GM23338 (cell line): ENCODE measurements around the gene ZNF326. TPM values are rescaled to one million over a fixed set of nuclear protein-coding genes. Genes with fewer than 3 reads are reported as not detected.

Source experiments
- ATAC-seq: fragments of 200-7000 bp; cut with Tn5 transposase; 3 replicates; pipeline ENCODE4 v1.9.1; 2020
- DNase-seq: peaks from one replicate; pipeline ENCODE4 v3.0.0-alpha.2; 2015; ENCODE audit warnings: low spot score
- H2AFZ ChIP-seq: fragments of 200-600 bp; sonication (generic); 2 replicates; pipeline ENCODE4 v1.8.0; 2016; ENCODE audit warnings: antibody characterized with exemption, mild to moderate bottlenecking, moderate library complexity
- H3F3A ChIP-seq: fragments of 200-600 bp; sonication (generic); replicated peaks from 2 replicates; pipeline ENCODE4 v1.8.0; 2017; ENCODE audit warnings: antibody characterized with exemption, mixed run types, low read depth
- H3K27ac ChIP-seq: fragments of 200-600 bp; sonication (generic); 2 replicates; pipeline ENCODE4 v1.6.1; 2016; ENCODE audit warnings: low read depth
- H3K27me3 ChIP-seq: fragments of 200-600 bp; sonication (generic); 2 replicates; pipeline ENCODE4 v1.8.0; 2016; ENCODE audit warnings: mild to moderate bottlenecking, mixed run types, moderate library complexity; ENCODE audit not compliant: insufficient read depth
- H3K36me3 ChIP-seq: fragments of 200-600 bp; sonication (generic); 2 replicates; pipeline ENCODE4 v1.8.0; 2016; ENCODE audit warnings: mild to moderate bottlenecking; ENCODE audit not compliant: insufficient read depth
- H3K4me1 ChIP-seq: fragments of 200-600 bp; sonication (generic); 2 replicates; pipeline ENCODE4 v1.8.0; 2016; ENCODE audit warnings: mild to moderate bottlenecking, moderate library complexity; ENCODE audit not compliant: insufficient read depth
- H3K4me2 ChIP-seq: fragments of 200-600 bp; sonication (generic); 2 replicates; pipeline ENCODE4 v1.7.1; 2017; ENCODE audit warnings: mixed run types
- H3K4me3 ChIP-seq: fragments of 200-600 bp; sonication (generic); 2 replicates; pipeline ENCODE4 v1.6.1; 2016; ENCODE audit warnings: mixed run types
- H3K79me2 ChIP-seq: fragments of 200-600 bp; sonication (generic); replicated peaks from 2 replicates; pipeline ENCODE4 v1.8.0; 2017; ENCODE audit warnings: mild to moderate bottlenecking; ENCODE audit not compliant: insufficient read depth
- H3K9me2 ChIP-seq: fragments of 200-600 bp; sonication (generic); 2 replicates; pipeline ENCODE4 v1.8.0; 2017; ENCODE audit not compliant: insufficient read depth
- H4K20me1 ChIP-seq: fragments of 200-600 bp; sonication (generic); replicated peaks from 2 replicates; pipeline ENCODE4 v1.8.0; 2017; ENCODE audit warnings: mild to moderate bottlenecking; ENCODE audit not compliant: insufficient read depth
- H3K27ac Mint-ChIP-seq: 2 replicates; pipeline ENCODE4 v1.8.0; 2020; ENCODE audit warnings: inconsistent platforms, mild to moderate bottlenecking, moderate library complexity, mixed read lengths
- H3K27me3 Mint-ChIP-seq: 3 replicates; pipeline ENCODE4 v1.8.0; 2022; ENCODE audit warnings: low read depth, mild to moderate bottlenecking, moderate library complexity, mixed read lengths, inconsistent platforms; ENCODE audit not compliant: insufficient read depth, poor library complexity
- H3K36me3 Mint-ChIP-seq: 3 replicates; pipeline ENCODE4 v1.8.0; 2021; ENCODE audit warnings: low read depth, mild to moderate bottlenecking, inconsistent platforms, moderate library complexity, mixed read lengths
- H3K4me1 Mint-ChIP-seq: 3 replicates; pipeline ENCODE4 v1.8.0; 2020; ENCODE audit warnings: mild to moderate bottlenecking, inconsistent platforms, mixed read lengths
- H3K4me3 Mint-ChIP-seq: 3 replicates; pipeline ENCODE4 v1.8.0; 2021; ENCODE audit warnings: moderate library complexity, mild to moderate bottlenecking, inconsistent platforms, mixed read lengths
- H3K9me3 Mint-ChIP-seq: 3 replicates; pipeline ENCODE4 v1.8.0; 2020; ENCODE audit warnings: moderate library complexity, mild to moderate bottlenecking, inconsistent platforms, mixed read lengths
- CREB1 ChIP-seq: fragments of 250-450 bp; sonication (Bioruptor Pico); IDR thresholded peaks from 2 replicates; pipeline ENCODE4 v1.5.0; 2020; ENCODE audit warnings: low read depth, mild to moderate bottlenecking, moderate library complexity
- ETS1 ChIP-seq: IDR thresholded peaks from 2 replicates; pipeline ENCODE4 v1.6.1; 2016; ENCODE audit warnings: antibody characterized with exemption
- EZH2 ChIP-seq: fragments of 200-600 bp; sonication (generic); IDR thresholded peaks from one replicate; pipeline ENCODE4 v1.8.0; 2017; ENCODE audit warnings: antibody characterized with exemption, mild to moderate bottlenecking, low read depth; ENCODE audit not compliant: unreplicated experiment
- NANOG ChIP-seq: IDR thresholded peaks from 2 replicates; pipeline ENCODE4 v1.6.1; 2016; ENCODE audit warnings: antibody characterized with exemption, borderline replicate concordance
- POLR2AphosphoS5 ChIP-seq: IDR thresholded peaks from 2 replicates; pipeline ENCODE4 v1.6.1; 2016; ENCODE audit warnings: antibody characterized with exemption, low read depth
- REST ChIP-seq: IDR thresholded peaks from one replicate; pipeline ENCODE4 v1.6.1; 2018; ENCODE audit warnings: antibody characterized with exemption; ENCODE audit not compliant: unreplicated experiment
- STAT1 ChIP-seq: IDR thresholded peaks from one replicate; pipeline ENCODE4 v1.6.1; 2016; ENCODE audit warnings: antibody characterized with exemption; ENCODE audit not compliant: unreplicated experiment
- ZNF114 ChIP-seq: fragments of 250-450 bp; sonication (Bioruptor Pico); IDR thresholded peaks from 2 replicates; pipeline ENCODE4 v1.5.0; 2020; ENCODE audit warnings: mild to moderate bottlenecking, moderate library complexity
- ZNF331 ChIP-seq: fragments of 250-450 bp; sonication (Bioruptor Pico); IDR thresholded peaks from 2 replicates; pipeline ENCODE4 v1.5.0; 2020; ENCODE audit warnings: low read depth, mild to moderate bottlenecking, moderate library complexity
- ZNF462 ChIP-seq: fragments of 250-450 bp; sonication (Bioruptor Pico); IDR thresholded peaks from 2 replicates; pipeline ENCODE4 v1.5.0; 2020; ENCODE audit warnings: mild to moderate bottlenecking, moderate library complexity
- polyA plus RNA-seq: library from polyadenylated mRNA; unstranded; fragments of >200 nt; fragmentation: Nextera tagmentation; extraction: Ambion mirVana; gene quantifications from 2 replicates; pipeline ENCODE4 v1.2.1, GENCODE V29; 2016
- total RNA-seq: library from RNA; depleted of rRNA; stranded (reverse); fragments of >200 nt; shearing (Covaris generic); gene quantifications from 2 replicates; pipeline ENCODE4 v1.2.3, GENCODE V29; 2014

The ZNF326 gene
- total and polyA plus RNA-seq, 2 experiments from 2014 or later = 28.6 to 35.1 TPM

GRCh38 chr1:89951766-89952604, 42.9 kb upstream of the ZNF326 start:
- peak overlapping the region; percentile 29; the same call in 1 of the 2 replicates for H3K27ac ChIP-seq
- no peaks in the 10 kb centered on the region for H3K27me3 ChIP-seq
- no peak for ATAC-seq
- peaks cover 6% of the 10 kb centered on the region for H3K27me3 Mint-ChIP-seq
- H3K4me3 ChIP-seq = no peak overlapping the region
- no peaks in the 10 kb centered on the region for H3K79me2 ChIP-seq
- peak; percentile 51 for DNase-seq
- H3K4me1 Mint-ChIP-seq = peaks cover 45% of the 10 kb centered on the region
- no peaks in the 10 kb centered on the region for H4K20me1 ChIP-seq
- H3K27ac Mint-ChIP-seq = no peak overlapping the region
- H3K4me2 ChIP-seq = no peak overlapping the region
- no peak overlapping the region for H2AFZ ChIP-seq
- H3K4me3 Mint-ChIP-seq = no peak overlapping the region
- no peaks in the 10 kb centered on the region for H3K36me3 ChIP-seq
- H3K4me1 ChIP-seq = peaks cover 42% of the 10 kb centered on the region
- no peaks in the 10 kb centered on the region for H3F3A ChIP-seq
- TF ChIP-seq ZNF331 (CRISPR knock-in tag) = no peak
- no peaks in the 10 kb centered on the region for H3K36me3 Mint-ChIP-seq
- no peaks in the 10 kb centered on the region for H3K9me3 Mint-ChIP-seq
- H3K9me2 ChIP-seq = no peaks in the 10 kb centered on the region

- ATAC-seq = no peak
- Histone ChIP-seq H3K4me1 (peaks cover 42% of the 10 kb centered on the region), H3K4me2 (no peak overlapping the region), H3K27ac (peak overlapping the region; percentile 29; the same call in 1 of the 2 replicates), H4K20me1 (no peaks in the 10 kb centered on the region), H3K9me2 (no peaks in the 10 kb centered on the region), H3K27me3 (no peaks in the 10 kb centered on the region), H3K4me3 (no peak overlapping the region), H2AFZ (no peak overlapping the region), H3F3A (no peaks in the 10 kb centered on the region), H3K36me3 (no peaks in the 10 kb centered on the region), H3K79me2 (no peaks in the 10 kb centered on the region)
- no peak for DNase-seq
- Mint-ChIP-seq H3K27me3 (peaks cover 5% of the 10 kb centered on the region), H3K36me3 (no peaks in the 10 kb centered on the region), H3K4me3 (no peak overlapping the region), H3K9me3 (no peaks in the 10 kb centered on the region), H3K27ac (no peak overlapping the region), H3K4me1 (peaks cover 49% of the 10 kb centered on the region)
- TF ChIP-seq ZNF331 (CRISPR knock-in tag) (no peak), CREB1 (CRISPR knock-in tag) (no peak), EZH2 (no peak), NANOG (no peak), ZNF114 (CRISPR knock-in tag) (no peak), POLR2AphosphoS5 (no peak), ZNF462 (CRISPR knock-in tag) (no peak), STAT1 (no peak), REST (no peak), ETS1 (no peak)
These were observed 42.2 kb upstream of the ZNF326 start for GRCh38 chr1:89952605-89953130.
